ENCODE results near the gene TNNT2.

TNNT2 gene

DNA sequence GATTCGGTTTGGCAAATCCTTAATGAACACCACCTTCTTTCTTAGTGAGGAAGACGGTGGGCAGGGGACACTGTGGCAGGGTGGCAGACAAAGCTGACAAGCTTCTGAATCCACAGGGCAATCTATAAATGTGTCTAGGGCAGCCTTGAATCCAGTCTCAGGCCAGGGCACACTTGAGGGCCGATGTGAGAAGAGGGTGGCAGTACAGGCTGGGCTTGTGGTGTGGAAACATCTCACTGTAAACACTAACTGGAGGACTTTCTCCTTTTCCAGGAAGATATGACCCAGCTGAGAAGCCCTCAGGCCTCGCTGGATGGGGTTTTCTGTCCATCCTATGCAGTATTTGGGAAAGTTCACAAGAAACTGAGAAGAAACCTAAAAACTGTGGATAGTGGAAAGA, 47.7 kb downstream of the TNNT2 start:
- no peak overlapping the region for H3K4me3 ChIP-seq
- no peak for TF ChIP-seq CTCF (IDR thresholded peaks at IDR 0.05)
- no peak overlapping the region for H3K27ac ChIP-seq
- no peak for DNase-seq (ENCODE audit: low spot score)

- Histone ChIP-seq H3K4me3 (no peak overlapping the region), H3K27ac (no peak overlapping the region)
- no peak for TF ChIP-seq CTCF (IDR thresholded peaks at IDR 0.05)
- DNase-seq (ENCODE audit: low spot score), result no peak
Measured at GRCh38 chr1:201329286-201329685, 48.2 kb downstream of the TNNT2 start.

DNA sequence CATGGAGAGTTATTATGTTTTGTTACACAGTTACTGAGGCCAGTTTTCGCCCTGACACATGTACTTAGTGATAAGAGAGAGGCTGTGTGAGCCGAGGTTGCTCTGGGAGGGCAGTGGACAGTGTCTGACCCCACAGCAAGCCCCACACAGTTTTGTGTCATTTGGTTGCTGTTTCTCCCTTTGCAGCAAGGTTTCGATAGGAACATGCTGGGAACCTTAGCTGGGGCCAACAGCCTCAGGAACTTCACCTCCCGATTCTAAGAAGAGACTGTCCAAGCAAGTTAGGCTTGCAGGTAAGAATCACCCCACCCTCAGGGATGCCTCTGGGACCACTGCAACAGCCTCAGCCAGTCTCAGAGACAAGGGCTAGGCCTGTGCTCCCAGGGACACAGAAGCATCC, 48.9 kb downstream of the TNNT2 start:
- no peak for TF ChIP-seq CTCF (IDR thresholded peaks at IDR 0.05)

DNA sequence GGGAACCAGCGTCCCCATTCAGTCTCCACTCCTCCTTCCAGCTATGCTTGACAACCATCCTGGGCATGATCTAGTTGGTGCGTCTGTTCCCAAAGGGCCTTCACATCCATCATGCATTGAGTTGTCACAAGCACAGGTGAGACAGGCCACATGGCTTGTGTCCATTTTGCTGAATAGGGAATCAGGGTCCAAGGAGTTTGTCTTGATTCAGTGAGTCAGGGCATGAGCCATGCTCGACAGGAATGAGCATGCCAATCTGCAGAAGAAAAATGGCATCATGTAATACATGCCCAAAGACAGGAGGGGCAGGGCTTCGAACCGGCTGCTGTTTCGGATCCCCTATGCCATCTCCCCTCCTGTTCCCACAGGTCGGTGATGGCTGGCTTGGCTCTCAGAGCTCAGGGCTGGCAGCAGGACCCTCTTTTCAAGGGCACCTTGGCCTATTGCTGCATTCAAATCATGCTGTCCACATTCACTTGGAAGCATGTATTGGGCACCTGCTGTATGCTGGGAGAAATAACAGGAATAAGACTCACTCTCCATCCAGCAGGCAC, 49.7 kb downstream of the TNNT2 start:
- TF ChIP-seq CTCF (IDR thresholded peaks at IDR 0.05), result no peak
- DNase-seq (ENCODE audit: low spot score), result no peak
- H3K27ac ChIP-seq, result no peak overlapping the region
- no peak overlapping the region for H3K4me3 ChIP-seq

More for the DNA sequence above, 48.9 kb downstream of the TNNT2 start:
- DNase-seq (ENCODE audit: low spot score), result no peak
- no peak overlapping the region for H3K4me3 ChIP-seq
- H3K27ac ChIP-seq, result no peak overlapping the region

DNA sequence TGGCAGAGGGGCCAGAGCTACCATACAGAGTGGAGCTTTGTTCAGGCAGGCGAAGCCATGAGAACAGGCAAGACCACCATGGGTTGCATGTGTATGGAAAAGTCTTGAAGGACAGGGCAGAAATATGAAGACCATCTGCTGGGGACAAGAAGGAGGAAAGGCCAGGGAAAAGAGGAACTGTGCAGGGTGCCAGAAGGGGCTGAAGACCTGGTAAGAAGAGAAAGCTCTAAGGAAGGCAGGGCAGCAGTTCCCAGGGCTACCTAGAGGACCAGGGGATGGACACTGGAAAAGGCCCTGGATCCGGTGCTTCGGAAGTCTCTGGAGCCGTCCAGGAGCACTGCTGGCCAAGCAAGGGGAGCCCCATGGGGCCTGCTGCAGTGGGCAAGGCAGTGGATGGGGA, 50.8 kb downstream of the TNNT2 start:
- no peak overlapping the region for H3K27ac ChIP-seq
- DNase-seq (ENCODE audit: low spot score), result no peak
- TF ChIP-seq CTCF (IDR thresholded peaks at IDR 0.05), result no peak

DNA sequence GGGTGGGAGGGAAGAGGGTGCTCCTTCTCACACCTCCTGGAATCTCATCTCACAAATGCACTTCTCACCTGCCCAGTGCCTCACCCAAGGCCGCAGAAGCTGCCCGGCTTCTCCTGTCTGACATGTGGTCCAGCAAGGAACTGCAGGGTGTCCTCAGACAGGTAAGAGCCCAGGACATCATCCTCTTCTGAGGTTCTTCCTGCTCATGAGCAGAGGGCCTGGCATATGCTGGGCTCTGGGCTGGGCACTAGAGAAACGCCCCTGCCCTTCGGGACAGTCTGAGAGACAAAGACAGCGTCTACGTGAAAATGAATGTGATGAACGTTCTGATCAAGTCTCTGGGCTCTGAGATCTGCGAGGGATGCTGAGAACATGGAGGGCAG, 51.8 kb downstream of the TNNT2 start:
- Histone ChIP-seq H3K4me3 (no peak overlapping the region), H3K27ac (no peak overlapping the region)
- DNase-seq (ENCODE audit: low spot score), result no peak
- TF ChIP-seq CTCF (IDR thresholded peaks at IDR 0.05), result no peak

More for the DNA sequence above, 50.8 kb downstream of the TNNT2 start:
- H3K4me3 ChIP-seq, result no peak overlapping the region

GRCh38 chr1:201324821-201325677, 52.4 kb downstream of the TNNT2 start:
- TF ChIP-seq CTCF (IDR thresholded peaks at IDR 0.05), result no peak
- H3K4me3 ChIP-seq, result no peak overlapping the region
- no peak overlapping the region for H3K27ac ChIP-seq
- DNase-seq (ENCODE audit: low spot score), result no peak
